Uterus (tissue), 4 donors: ENCODE results near the gene NBPF26. TPM values are rescaled to one million over a fixed set of nuclear protein-coding genes. Genes with fewer than 3 reads are reported as not detected.
A peak's percentile ranks its signal among the peaks of the same experiment; 100 is the strongest.
"Not testable (repeated sequence)": the region's sequence is repeated elsewhere in the genome, so short reads cannot be mapped to it uniquely, and the experiment has no call there.

ENCODE experiments used
- DNase-seq, 2 donors: peaks; one replicate each; pipeline ENCODE4 v3.0.0-alpha.2; 2019 to 2020
- H3K27ac ChIP-seq, 2 donors: fragments of 200-600 bp; sonication (generic); 1 replicate in 1 of 2; 2 replicates in 1 of 2; pipeline ENCODE4 v1.5.1; 2016 to 2018
- H3K27me3 ChIP-seq, 2 donors: fragments of 200-600 bp; sonication (generic); one replicate each; pipeline ENCODE4 v1.5.1; 2018 to 2019; ENCODE audit warnings: control low read depth in 1 of 2
- H3K36me3 ChIP-seq, 2 donors: fragments of 200-600 bp; sonication (generic); one replicate each; pipeline ENCODE4 v1.5.1; 2019; ENCODE audit warnings: control low read depth in 1 of 2
- H3K4me1 ChIP-seq, 2 donors: fragments of 200-600 bp; sonication (generic); one replicate each; pipeline ENCODE4 v1.5.1; 2018 to 2019; ENCODE audit warnings: control low read depth in 1 of 2
- H3K4me3 ChIP-seq, 2 donors: fragments of 200-600 bp; sonication (generic); 1 replicate in 1 of 2; 2 replicates in 1 of 2; pipeline ENCODE4 v1.5.1; 2018 to 2019; ENCODE audit warnings: mild to moderate bottlenecking in 1 of 2
- H3K9me3 ChIP-seq, 2 donors: fragments of 200-600 bp; sonication (generic); one replicate each; pipeline ENCODE4 v1.5.1; 2019; ENCODE audit warnings: control low read depth in 1 of 2
- intact Hi-C: fragments of 100-400 bp; cut with DNase I; formaldehyde crosslinking; loops from one replicate; pipeline ENCODE4 v1.15.1; 2023; ENCODE audit warnings: low total_unique reads
- total RNA-seq, 4 donors: library from RNA; depleted of rRNA in 3 of 4; stranded (reverse); fragments of >200 nt in 3 of 4; gene quantifications; one replicate each; pipeline versions ENCODE4 v1.1.0 to v1.2.4, GENCODE V29; 2014 to 2023
- donor health status: DM: yes; HTN: yes; CAD: no.

Gene NBPF26
- total RNA-seq: 10 to 100 TPM in 3 of 4 donors, 1 to 10 TPM in 1; 5.9 to 68.7 (median 30.1) TPM

DNA sequence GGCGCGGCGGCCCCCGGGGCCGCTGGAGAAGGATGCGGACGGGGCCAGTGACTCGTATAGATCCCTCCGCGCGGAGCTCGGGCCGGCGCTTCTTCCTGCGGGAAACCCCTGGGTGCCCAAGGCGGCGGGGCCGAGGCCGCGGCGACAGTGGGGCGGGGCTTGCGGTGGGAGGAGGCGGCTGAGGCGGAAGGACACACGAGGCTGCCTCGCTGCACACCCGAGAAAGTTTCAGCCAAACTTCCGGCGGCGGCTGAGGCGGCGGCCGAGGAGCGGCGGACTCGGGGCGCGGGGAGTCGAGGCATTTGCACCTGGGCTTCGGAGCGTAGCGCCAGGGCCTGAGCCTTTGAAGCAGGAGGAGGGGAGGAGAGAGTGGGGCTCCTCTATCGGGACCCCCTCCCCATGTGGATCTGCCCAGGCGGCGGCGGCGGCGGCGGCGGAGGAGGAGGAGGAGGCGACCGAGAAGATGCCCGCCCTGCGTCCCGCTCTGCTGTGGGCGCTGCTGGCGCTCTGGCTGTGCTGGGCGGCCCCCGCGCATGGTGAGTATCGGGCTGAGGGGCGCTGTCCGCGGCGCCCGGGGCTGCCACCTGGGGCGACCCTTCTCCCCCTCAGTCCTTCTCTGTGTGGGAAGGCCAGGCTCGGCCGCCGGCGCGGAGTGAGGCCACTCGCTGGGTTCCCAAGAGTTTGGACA lies at the start of gene NBPF26:
NBPF26 (plus strand) TSS at position 231 of the 688 bp plus-strand sequence.
- H3K4me3 ChIP-seq: peak within 1 kb of the TSS in 1 of 2 donors; percentile 70
- DNase-seq: peak in 1 of 2 donors; percentile 88
- intact Hi-C loops: not testable (repeated sequence)

DNA sequence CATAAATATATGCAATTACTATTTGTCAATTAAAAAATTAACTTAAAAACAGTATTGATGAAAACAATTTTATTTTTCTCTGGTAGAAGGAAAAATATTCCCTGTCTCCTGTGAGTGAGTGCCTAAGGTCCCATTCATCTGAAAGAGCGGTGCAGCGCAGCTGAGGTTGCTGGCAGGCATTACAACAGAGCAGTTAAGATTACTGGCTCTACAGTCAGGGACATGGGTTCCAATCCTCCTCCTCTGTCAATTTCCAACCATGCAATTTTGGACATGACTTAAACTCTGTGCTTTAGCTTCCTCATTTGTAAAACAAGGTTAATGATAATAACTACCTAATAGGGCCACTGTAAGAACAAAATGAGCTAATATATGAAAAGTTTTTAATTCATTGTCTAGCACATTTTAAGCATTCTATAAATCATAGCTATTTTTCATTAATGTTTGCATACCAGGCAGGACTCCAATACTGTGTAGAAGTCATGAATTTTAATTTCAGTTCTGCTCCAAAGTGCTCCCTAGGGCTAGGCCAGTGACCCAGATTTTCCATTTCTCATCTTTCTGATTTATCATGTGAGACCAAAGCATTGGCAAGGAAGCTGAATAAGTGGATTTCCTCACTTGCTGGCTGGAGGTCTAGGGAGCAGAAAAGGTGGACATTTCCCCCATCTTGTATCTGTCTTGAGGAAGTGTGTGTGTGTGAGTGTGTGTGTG lies 43.5 kb upstream of the NBPF26 start:
- intact Hi-C loops, H3K27ac ChIP-seq, DNase-seq, H3K36me3 ChIP-seq, H3K9me3 ChIP-seq, H3K4me3 ChIP-seq, H3K4me1 ChIP-seq, H3K27me3 ChIP-seq: not testable (repeated sequence)

More for the DNA sequence above, at the start of gene NBPF26:
- H3K27me3 ChIP-seq, H3K4me1 ChIP-seq, H3K36me3 ChIP-seq, H3K9me3 ChIP-seq: not testable (repeated sequence)
- peak within 1 kb of the TSS in 1 of 2 donors; percentile 91 for H3K27ac ChIP-seq

DNA sequence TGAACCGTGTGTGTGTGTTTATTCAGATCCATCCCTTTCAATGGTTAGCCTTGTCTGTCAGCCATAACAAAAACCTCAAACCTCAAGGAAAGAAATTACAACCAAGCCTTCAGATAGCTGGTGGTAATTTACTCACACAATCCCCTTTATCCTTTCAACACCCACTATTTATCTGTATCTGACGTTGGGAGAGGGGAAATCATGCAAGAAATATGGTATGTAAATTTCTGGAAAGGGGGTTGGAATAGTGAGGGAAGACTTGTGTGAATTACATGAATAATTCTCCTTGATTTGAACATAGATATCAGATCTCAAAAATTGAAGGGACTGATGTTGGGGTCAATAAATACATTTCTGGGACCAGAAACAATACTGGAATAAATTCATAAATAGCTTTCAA lies 42.8 kb upstream of the NBPF26 start:
- H3K9me3 ChIP-seq, H3K27me3 ChIP-seq, DNase-seq, intact Hi-C loops, H3K4me1 ChIP-seq, H3K27ac ChIP-seq, H3K4me3 ChIP-seq, H3K36me3 ChIP-seq: not testable (repeated sequence)

- intact Hi-C loops: not testable (repeated sequence)
These were observed 39.3 kb upstream of the NBPF26 start for GRCh38 chr1:120684397-120684796.

DNA sequence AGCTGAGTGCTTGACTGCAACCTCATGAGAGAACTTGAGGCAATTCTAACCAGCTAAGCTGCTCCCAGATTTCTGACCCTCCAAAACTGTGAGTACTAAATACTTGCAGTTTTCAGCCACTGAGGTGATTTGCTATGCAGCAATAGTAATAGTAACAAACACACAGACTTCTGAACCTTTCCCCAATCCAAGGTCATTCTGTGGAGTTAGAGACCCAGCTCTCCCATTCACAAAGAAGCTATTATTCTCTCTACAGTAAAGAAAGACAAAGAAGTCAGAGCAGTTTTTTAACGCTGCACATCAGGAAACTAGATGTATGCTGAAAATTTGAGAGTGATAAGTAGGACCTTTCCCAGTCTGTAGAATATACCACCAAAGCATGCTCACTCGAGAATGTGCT lies 38.1 kb upstream of the NBPF26 start:
- H3K36me3 ChIP-seq, DNase-seq, H3K4me1 ChIP-seq, H3K27me3 ChIP-seq, H3K4me3 ChIP-seq, intact Hi-C loops, H3K9me3 ChIP-seq, H3K27ac ChIP-seq: not testable (repeated sequence)

More at GRCh38 chr1:120684397-120684796, 39.3 kb upstream of the NBPF26 start:
- not testable (repeated sequence) for DNase-seq, H3K9me3 ChIP-seq, H3K27ac ChIP-seq, H3K27me3 ChIP-seq, H3K4me1 ChIP-seq, H3K36me3 ChIP-seq, H3K4me3 ChIP-seq

GRCh38 chr1:120687250-120687649 lies 36.5 kb upstream of the NBPF26 start:
- H3K27ac ChIP-seq, H3K9me3 ChIP-seq, intact Hi-C loops, H3K27me3 ChIP-seq, H3K4me1 ChIP-seq, DNase-seq, H3K36me3 ChIP-seq, H3K4me3 ChIP-seq: not testable (repeated sequence)

DNA sequence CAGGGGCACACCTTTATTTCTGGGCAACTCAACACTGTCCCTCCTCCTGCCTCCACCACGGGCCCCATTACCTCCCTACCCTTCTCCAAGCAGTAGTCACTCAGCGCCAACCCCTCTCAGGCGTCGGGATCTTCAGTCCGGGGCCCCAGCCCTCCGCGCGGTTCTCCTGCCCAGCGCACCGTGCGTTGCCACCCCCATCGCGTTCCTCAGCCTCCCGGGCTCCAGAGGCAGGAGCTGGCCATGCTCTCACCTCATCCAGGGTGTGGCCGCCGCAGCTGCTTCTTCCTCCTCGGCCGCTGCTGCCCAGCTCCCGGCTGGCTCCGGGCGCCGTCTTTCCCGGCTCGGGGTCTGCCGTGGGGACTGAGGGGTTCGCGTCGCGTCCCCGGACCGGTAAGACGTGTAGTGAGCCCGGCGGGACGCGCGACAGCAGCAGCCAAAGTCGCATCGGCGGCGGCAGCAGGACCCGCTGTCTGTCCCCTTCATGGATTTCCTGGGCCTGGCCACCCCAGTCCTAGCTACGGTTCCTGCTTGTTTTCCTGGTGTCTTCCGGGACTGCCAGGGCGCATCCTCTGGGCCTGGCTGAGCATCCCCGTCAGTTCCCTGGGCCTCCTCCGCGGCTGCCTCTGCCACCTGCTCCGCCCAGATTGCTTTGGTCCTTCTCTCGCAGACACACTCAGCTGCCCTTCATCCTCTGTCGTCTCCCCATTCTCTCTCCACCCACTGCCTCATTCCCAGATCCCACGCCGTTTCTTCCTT lies 22.8 kb upstream of the NBPF26 start:
- intact Hi-C loops, DNase-seq: not testable (repeated sequence)

DNA sequence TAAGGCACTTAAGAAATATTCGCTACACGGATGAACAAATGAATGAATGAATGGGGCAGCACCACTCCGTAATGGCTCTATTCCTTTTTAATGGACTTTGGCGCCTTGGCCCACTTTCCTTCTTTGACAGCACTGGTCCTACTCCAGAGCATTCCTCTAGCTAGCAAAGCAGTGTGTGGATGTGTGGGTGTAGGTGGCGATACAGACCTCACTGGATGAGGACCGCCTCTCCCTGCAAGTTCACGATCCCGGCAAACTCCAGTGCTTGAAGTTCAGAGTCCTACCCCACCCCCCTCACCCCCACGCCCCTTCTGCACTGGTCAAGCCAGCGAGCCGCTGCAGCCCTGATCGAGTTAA lies 409 bp upstream of the NBPF26 start:
- H3K36me3 ChIP-seq, H3K27me3 ChIP-seq, H3K4me1 ChIP-seq, intact Hi-C loops, H3K9me3 ChIP-seq, H3K27ac ChIP-seq, H3K4me3 ChIP-seq: not testable (repeated sequence)
- peak in 1 of 2 donors; percentile 10 for DNase-seq

More for the DNA sequence above, 22.8 kb upstream of the NBPF26 start:
- not testable (repeated sequence) for H3K9me3 ChIP-seq, H3K36me3 ChIP-seq, H3K4me1 ChIP-seq, H3K27me3 ChIP-seq, H3K27ac ChIP-seq
- H3K4me3 ChIP-seq: peak overlapping the region in 1 of 2 donors; percentile 36

DNA sequence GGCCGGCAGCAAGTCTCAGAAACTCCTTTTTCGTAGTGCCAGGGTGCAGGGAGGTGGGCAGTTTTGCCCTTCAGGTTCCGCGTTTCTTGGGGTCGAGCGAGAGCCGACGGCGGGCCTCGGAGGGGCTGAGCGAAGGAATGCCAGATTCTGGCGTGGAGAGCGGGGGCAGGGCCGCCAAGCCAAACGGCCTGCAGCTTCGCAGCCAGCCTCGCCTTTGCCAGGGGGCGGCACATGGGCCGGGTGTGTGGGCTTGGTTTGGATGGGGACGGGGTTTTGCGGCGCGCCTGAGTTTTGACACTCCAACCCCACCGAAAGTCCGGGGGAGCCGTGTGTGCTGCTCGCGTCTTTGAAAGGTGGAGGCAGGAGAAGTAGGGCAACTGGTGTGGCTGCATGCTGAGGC lies 762 bp downstream of the NBPF26 start:
- H3K36me3 ChIP-seq, H3K9me3 ChIP-seq, intact Hi-C loops, H3K4me1 ChIP-seq, H3K27me3 ChIP-seq: not testable (repeated sequence)
- Histone ChIP-seq H3K27ac (peak overlapping the region in 1 of 2 donors; percentile 91), H3K4me3 (peak overlapping the region in 1 of 2 donors; percentile 70)
- peak in 1 of 2 donors; percentile 21 for DNase-seq

- H3K27ac ChIP-seq, intact Hi-C loops, DNase-seq, H3K9me3 ChIP-seq, H3K36me3 ChIP-seq, H3K4me3 ChIP-seq, H3K4me1 ChIP-seq, H3K27me3 ChIP-seq: not testable (repeated sequence)
These were observed 5.1 kb downstream of the NBPF26 start for GRCh38 chr1:120728811-120729210.

DNA sequence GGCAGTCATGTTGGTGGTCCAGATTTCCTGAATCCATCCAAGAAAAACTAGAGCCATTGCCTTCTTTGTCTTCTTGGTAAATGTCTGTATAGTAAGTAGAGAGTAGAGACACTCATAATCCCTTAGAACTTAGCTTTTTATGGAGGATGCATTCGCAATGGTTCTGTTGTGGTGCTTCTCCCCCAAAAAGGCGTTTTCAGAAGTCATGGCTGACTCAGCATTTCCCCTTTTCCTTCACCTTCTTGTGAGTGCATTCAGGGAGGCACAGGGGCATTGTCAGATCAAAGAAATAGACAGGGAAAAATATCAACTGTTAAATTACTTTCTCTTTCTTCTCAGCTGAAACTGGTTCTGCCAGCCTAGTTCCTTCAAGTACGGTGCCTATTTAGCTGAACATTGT lies 45.3 kb downstream of the NBPF26 start:
- intact Hi-C loops: not testable (repeated sequence)

DNA sequence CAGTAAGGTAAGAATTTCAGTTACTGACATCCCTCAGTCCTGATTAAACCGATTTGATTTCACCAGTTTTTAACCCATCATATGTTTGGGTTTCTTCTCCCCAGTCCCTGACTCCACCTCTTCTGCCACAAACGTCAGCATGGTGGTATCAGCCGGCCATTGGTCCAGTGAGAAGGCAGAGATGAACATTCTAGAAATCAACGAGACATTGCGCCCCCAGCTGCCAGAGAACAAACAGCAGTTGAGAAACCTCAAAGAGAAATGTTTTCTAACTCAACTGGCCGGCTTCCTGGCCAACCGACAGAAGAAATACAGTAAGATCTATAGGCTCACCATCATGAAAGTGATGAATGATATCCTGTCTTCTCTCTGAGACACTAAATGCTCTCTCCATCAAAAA lies 81.7 kb downstream of the NBPF26 start:
- H3K4me3 ChIP-seq, DNase-seq, H3K36me3 ChIP-seq, H3K9me3 ChIP-seq, intact Hi-C loops, H3K27ac ChIP-seq, H3K27me3 ChIP-seq, H3K4me1 ChIP-seq: not testable (repeated sequence)

More for the DNA sequence above, 45.3 kb downstream of the NBPF26 start:
- not testable (repeated sequence) for H3K9me3 ChIP-seq, H3K27ac ChIP-seq, H3K36me3 ChIP-seq, H3K27me3 ChIP-seq, H3K4me1 ChIP-seq, DNase-seq, H3K4me3 ChIP-seq
